ENCODE measurements around the gene NEGR1.

GRCh38 chr1:72115290-72115689, 167.0 kb downstream of the NEGR1 start:
- TF ChIP-seq POLR2A (IDR thresholded peaks at IDR 0.05) (no peak), EP300 (IDR thresholded peaks at IDR 0.05) (no peak), POLR2AphosphoS5 (IDR thresholded peaks at IDR 0.05) (no peak)
- TF ChIP-seq, protein P1, sequence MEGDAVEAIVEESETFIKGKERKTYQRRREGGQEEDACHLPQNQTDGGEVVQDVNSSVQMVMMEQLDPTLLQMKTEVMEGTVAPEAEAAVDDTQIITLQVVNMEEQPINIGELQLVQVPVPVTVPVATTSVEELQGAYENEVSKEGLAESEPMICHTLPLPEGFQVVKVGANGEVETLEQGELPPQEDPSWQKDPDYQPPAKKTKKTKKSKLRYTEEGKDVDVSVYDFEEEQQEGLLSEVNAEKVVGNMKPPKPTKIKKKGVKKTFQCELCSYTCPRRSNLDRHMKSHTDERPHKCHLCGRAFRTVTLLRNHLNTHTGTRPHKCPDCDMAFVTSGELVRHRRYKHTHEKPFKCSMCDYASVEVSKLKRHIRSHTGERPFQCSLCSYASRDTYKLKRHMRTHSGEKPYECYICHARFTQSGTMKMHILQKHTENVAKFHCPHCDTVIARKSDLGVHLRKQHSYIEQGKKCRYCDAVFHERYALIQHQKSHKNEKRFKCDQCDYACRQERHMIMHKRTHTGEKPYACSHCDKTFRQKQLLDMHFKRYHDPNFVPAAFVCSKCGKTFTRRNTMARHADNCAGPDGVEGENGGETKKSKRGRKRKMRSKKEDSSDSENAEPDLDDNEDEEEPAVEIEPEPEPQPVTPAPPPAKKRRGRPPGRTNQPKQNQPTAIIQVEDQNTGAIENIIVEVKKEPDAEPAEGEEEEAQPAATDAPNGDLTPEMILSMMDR (IDR thresholded peaks at IDR 0.05) = no peak

Measured in stomach (tissue), 4 donors.